Activated naive CD8-positive, alpha-beta T cell (primary cell): ENCODE measurements around the gene MMP24.
A peak's percentile ranks its signal among the peaks of the same experiment; 100 is the strongest.
"Not testable (repeated sequence)": the region's sequence is repeated elsewhere in the genome, so short reads cannot be mapped to it uniquely, and the experiment has no call there.

Experiments used
- H3K27ac Mint-ChIP-seq: one replicate; pipeline ENCODE4 v1.8.0; 2021; ENCODE audit warnings: mixed read lengths
- H3K27me3 Mint-ChIP-seq: one replicate; pipeline ENCODE4 v1.8.0; 2021; ENCODE audit warnings: mixed read lengths
- H3K36me3 Mint-ChIP-seq: one replicate; pipeline ENCODE4 v1.8.0; 2021; ENCODE audit warnings: mixed read lengths
- H3K4me1 Mint-ChIP-seq: one replicate; pipeline ENCODE4 v1.8.0; 2021; ENCODE audit warnings: low read depth, mixed read lengths
- H3K4me3 Mint-ChIP-seq: one replicate; pipeline ENCODE4 v1.8.0; 2021; ENCODE audit warnings: mild to moderate bottlenecking, mixed read lengths
- H3K9me3 Mint-ChIP-seq: one replicate; pipeline ENCODE4 v1.8.0; 2021; ENCODE audit warnings: low read depth, mixed read lengths

MMP24 gene

DNA sequence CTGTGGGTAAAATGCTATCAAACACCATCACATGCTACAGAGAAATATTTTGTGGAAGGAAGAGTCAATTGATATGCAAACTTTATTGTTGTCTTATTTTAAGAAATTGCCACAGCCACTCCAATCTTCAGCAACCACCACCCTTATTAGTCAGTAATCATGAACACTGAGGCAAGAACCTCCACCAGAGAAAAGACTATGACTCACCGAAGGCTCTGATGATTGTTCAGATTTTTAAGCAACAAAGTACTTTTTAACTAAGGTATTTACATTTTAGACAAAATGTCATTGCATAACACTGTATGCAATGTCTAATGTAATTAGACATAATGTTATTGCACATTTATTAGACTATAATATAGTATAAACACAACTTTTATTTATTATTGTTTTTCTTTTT lies 26.2 kb upstream of the MMP24 start:
- Mint-ChIP-seq H3K4me1 (no peaks in the 10 kb centered on the region), H3K27ac (no peak overlapping the region), H3K9me3 (peaks cover 8% of the 10 kb centered on the region)

DNA sequence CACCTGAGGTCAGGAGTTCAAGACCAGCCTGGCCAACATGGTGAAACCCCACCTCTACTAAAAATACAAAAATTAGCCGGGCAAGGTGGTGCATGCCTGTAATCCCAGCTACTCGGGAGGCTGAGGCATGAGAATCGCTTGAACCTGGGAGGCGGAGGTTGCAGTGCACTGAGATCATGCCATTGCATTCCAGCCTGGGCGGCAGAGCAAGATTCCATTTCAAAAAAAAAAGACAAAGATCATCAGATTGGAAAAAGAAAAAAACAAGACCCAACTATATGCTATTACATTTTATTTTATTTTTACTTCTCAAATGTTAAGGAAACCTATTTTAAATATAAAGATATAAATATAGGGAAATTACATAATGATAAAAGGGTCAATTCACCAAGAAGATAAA lies 25.0 kb upstream of the MMP24 start:
- H3K4me3 Mint-ChIP-seq, H3K27ac Mint-ChIP-seq, H3K9me3 Mint-ChIP-seq, H3K27me3 Mint-ChIP-seq, H3K4me1 Mint-ChIP-seq: not testable (repeated sequence)
- peaks cover 20% of the 10 kb centered on the region for H3K36me3 Mint-ChIP-seq

More for the DNA sequence above, 26.2 kb upstream of the MMP24 start:
- no peaks in the 10 kb centered on the region for H3K27me3 Mint-ChIP-seq
- H3K36me3 Mint-ChIP-seq = peaks cover 23% of the 10 kb centered on the region
- no peak overlapping the region for H3K4me3 Mint-ChIP-seq

DNA sequence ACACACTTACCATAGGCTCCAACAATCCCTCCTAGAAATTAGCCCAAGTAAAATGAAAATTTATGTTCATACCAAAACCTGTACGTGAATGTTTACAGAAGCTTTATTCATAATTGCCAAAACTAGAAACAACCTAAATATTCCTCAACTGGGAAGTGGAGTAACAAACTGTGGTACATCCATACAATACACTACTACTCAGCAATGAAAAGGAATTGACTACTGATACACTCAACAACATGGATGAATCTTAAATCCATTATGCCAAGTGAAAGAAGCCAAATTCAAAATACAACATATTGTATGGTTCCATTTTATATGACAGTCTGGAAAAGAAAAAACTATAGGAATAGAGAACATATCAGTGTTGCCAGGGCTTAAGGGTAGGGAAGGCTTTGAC lies 19.7 kb upstream of the MMP24 start:
- no peak overlapping the region for H3K4me3 Mint-ChIP-seq
- no peaks in the 10 kb centered on the region for H3K27me3 Mint-ChIP-seq
- H3K27ac Mint-ChIP-seq = no peak overlapping the region
- H3K4me1 Mint-ChIP-seq = no peaks in the 10 kb centered on the region
- peaks cover 6% of the 10 kb centered on the region for H3K36me3 Mint-ChIP-seq
- no peaks in the 10 kb centered on the region for H3K9me3 Mint-ChIP-seq

DNA sequence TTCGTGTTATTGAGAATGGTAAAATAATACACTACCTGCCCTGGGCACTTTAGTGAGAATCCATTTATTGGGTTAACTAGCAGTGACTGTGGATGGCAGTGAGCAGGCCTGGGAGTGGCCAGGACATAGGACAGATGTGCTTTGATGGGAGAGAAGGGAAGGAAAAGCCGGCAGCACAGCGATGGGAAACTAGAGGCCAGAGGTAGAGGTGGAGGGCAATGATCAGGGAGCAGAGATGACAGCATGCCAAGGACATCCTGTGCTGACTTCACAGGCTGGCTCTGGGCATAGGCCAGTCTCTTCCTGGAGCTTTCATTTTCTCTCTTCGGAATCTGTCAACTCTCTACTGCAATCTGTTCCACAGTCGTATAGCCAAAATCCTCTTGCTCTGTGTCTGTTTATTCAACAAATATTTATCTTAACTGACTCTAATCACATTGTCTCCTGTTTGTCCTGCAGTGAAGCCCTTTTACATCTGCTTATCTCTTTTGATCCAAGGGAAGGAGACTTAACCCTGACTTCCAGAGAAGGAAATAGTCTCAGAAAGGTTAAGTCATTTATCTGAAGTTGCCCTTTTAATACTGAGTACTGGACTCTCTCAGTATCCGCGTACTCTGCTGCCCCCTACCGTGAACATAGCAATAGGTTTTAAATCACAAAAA lies 18.4 kb upstream of the MMP24 start:
- no peaks in the 10 kb centered on the region for H3K9me3 Mint-ChIP-seq
- H3K27ac Mint-ChIP-seq = no peak overlapping the region
- H3K36me3 Mint-ChIP-seq = peaks cover 6% of the 10 kb centered on the region
- no peak overlapping the region for H3K4me3 Mint-ChIP-seq
- H3K27me3 Mint-ChIP-seq = no peaks in the 10 kb centered on the region
- no peaks in the 10 kb centered on the region for H3K4me1 Mint-ChIP-seq

DNA sequence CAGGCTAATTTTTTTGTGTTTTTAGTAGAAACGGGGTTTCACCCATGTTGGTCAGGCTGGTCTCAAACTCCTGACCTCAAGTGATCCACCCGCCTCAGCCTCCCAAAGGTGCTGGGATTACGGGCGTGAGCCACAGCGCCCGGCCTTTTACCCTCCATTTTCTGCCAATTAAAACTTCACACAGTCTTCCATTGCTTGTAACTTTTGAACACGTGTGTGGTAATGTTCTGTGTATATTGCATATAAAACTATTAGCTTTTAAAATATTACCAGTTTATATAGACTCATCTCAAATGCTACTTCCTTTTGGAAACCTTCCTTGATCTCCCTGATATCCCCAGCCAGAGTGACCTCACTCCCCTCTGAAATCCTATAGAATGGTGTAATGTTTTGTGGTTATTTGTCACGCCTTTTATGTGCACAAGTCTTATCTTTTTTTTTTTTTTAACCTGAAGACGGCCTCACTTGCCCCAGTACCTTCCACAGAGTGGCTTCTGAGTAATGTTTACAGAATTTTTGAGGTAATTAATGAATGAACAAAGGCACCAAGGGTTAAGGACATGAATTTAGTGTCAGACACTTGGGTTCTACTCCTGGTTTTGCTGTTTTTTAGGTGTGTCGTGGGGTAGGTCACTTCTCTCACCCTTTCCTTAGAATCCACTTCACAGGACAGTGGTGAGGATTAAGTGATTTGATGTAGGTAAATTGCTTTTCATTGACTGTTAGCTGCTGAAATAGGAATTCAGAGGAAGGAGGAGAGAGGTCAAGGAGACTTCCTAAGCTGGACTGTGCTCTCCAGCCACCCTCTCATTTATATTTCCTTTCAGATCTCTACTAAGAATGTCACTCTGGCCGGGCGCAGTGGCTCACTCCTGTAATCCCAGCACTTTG lies 11.2 kb upstream of the MMP24 start:
- H3K27me3 Mint-ChIP-seq = no peaks in the 10 kb centered on the region
- no peaks in the 10 kb centered on the region for H3K9me3 Mint-ChIP-seq
- H3K36me3 Mint-ChIP-seq = peaks cover 20% of the 10 kb centered on the region
- no peak overlapping the region for H3K4me3 Mint-ChIP-seq
- no peak overlapping the region for H3K27ac Mint-ChIP-seq
- H3K4me1 Mint-ChIP-seq = no peaks in the 10 kb centered on the region

DNA sequence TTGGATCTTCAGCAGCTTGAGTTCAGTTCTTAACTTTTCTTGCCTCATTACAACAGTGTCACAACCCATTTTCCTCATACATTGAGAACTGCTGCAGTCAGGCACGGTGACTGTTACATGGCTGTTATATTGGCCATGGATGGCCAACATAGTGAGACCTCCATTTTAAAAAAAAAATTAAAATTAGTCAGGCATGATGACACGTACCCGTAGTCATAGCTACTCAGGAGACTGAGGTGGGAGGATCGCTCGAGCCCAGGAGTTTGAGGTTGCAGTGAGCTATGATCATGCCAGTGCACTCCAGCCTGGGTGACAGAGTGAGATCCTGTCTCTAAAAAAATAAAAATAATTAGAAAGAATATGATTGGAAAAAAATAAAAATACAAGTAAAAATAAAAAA lies 9.9 kb upstream of the MMP24 start:
- H3K27me3 Mint-ChIP-seq = no peaks in the 10 kb centered on the region
- no peaks in the 10 kb centered on the region for H3K9me3 Mint-ChIP-seq
- H3K36me3 Mint-ChIP-seq = peaks cover 20% of the 10 kb centered on the region
- H3K4me1 Mint-ChIP-seq = no peaks in the 10 kb centered on the region
- no peak overlapping the region for H3K4me3 Mint-ChIP-seq
- H3K27ac Mint-ChIP-seq = no peak overlapping the region

DNA sequence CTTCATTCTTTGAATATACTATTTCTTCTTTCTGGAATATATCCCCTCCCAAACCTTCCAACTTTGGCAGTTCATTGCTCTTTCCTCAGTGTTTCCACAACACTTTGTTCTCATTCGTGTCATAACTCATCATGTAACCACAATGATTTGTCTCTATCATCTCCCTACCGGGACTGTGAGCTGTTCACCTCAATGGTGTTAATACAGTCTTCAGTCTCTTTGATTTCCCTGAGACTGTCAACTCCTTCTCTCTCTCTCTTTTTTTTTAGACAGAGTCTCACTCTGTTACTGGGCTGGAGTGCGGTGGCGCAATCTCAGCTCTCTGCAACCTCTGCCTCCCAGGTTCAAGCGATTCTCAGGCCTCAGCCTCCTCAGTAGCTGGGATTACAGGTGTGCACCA lies 2.5 kb upstream of the MMP24 start:
- Mint-ChIP-seq H3K27me3 (peaks cover 19% of the 10 kb centered on the region), H3K27ac (no peak overlapping the region), H3K4me3 (no peak overlapping the region), H3K9me3 (peaks cover 5% of the 10 kb centered on the region), H3K36me3 (peaks cover 12% of the 10 kb centered on the region), H3K4me1 (peaks cover 11% of the 10 kb centered on the region)

DNA sequence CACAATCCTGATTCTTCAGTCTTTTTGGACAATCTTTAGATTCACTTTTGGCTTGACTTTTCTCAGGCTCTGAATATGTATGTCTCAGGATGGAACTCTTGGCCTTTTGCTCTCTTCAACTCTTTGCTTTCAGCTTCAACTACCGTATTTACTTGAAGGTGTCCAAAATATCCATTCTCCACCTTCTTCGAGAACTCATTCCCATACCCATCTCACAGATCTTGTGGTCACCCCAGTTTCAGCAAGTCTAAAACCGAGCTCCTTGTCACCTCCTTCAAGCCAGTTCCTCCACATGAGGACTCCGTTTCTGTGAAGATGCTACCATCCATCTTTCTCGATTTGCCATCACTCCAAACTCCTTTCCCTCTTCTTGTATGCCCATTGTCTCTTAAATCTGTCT lies 2.0 kb upstream of the MMP24 start:
- no peak overlapping the region for H3K27ac Mint-ChIP-seq
- H3K4me3 Mint-ChIP-seq = no peak overlapping the region
- H3K4me1 Mint-ChIP-seq = peaks cover 11% of the 10 kb centered on the region
- peaks cover 25% of the 10 kb centered on the region for H3K27me3 Mint-ChIP-seq
- H3K36me3 Mint-ChIP-seq = peaks cover 17% of the 10 kb centered on the region
- peaks cover 5% of the 10 kb centered on the region for H3K9me3 Mint-ChIP-seq

DNA sequence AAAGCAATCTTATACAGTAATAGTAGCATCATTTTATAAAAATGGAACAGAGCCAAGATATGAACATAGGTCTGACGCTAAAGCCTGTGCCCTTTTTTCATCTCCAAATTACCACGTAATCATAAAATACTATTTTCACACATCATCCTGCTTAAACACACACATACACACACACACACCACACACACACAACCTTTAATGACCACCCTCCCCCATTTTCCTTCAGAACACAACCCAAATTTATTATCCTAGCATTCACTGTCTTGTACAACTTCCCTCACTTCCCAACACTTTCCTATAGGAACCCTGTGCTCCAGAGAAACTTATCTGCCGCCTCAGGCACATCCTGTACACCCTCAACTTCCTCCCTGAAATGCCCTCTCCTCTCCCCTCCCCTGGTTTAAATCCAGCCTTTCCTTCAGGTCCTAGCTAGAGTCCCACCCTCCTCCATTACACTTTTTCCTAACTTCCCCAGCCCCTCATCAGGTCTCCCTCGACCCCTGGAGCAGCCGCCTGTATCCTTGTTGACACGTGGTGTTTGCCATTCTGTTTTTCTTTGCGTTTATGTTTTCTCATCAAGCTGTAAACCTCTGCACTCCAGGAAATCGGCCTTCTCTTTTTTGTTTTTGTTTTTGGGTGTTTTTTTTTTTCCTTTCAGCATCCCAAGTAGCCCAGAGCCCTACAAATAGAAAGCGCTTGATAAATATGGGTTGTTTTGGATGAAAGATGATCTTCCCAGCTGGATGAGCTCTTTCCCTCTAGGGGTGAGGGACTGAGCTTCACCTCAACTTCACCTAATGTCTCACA lies 968 bp upstream of the MMP24 start:
- Mint-ChIP-seq H3K4me3 (peak overlapping the region; percentile 78), H3K4me1 (peaks cover 11% of the 10 kb centered on the region), H3K27ac (no peak overlapping the region), H3K9me3 (peaks cover 5% of the 10 kb centered on the region), H3K36me3 (peaks cover 21% of the 10 kb centered on the region), H3K27me3 (peaks cover 27% of the 10 kb centered on the region)

DNA sequence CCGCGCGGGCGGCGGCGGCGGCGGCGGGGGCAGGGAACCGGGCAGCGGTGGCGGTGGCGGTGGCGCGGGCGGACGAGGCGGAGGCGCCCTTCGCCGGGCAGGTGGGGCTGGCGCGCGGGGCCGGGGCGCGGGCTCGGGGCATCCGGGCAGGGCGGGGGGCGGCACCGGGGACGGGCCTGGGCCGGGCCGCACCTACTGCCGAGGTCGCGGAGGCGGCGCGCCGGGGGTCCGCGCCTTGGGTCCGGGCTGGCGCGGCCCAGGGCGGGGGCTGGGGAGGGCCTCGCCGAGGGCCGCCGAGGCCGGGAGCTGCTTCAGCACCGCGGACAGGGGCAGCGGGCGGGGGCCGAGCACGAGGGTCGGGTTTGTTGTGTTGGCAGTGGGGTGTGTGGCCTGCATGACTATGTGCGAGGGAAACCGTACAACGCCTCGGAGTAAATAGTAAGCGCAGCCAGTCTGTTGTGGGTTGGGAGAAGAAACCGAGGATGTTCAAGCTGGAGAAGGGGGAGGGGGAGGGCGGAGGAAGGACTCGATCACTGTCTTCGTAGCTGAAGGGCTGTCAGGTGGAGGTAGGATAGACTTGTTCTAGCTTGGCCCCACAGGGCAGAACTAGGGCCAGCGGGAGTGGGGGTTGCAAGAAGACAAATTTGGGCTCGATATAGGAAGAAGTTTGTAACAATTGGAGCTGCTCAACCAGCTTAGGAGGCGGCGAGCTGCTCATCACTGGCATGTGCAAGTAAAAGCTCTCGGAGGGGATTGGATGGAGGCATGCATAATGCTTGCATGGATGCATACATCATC lies 593 bp downstream of the MMP24 start:
- Mint-ChIP-seq H3K36me3 (peaks cover 30% of the 10 kb centered on the region), H3K4me1 (peaks cover 11% of the 10 kb centered on the region), H3K27ac (peak overlapping the region; percentile 16), H3K9me3 (peaks cover 5% of the 10 kb centered on the region), H3K27me3 (peaks cover 28% of the 10 kb centered on the region), H3K4me3 (peak overlapping the region; percentile 79)

DNA sequence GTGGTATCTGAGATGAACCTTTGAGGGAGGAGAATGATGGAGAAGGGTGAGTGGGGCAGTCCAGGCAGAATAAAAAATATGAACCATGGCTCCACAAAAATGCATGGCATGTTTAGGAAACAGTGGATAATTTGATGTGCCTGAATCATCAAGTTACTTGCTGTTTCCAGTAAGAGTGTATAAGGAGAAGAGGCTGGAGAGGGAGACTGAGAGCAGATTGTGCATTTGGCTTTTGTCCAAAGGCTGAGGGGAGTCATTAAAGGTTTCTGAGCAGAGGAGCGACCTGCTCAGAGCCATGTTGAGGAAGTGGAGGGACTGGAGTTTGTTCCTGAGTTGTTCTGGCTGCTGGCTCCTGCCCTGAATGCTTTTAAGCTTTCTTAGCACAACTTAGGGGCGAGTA lies 6.1 kb downstream of the MMP24 start:
- Mint-ChIP-seq H3K4me1 (peaks cover under 1% of the 10 kb centered on the region), H3K27ac (no peak overlapping the region), H3K4me3 (no peak overlapping the region), H3K27me3 (peaks cover 15% of the 10 kb centered on the region), H3K9me3 (no peaks in the 10 kb centered on the region), H3K36me3 (peaks cover 43% of the 10 kb centered on the region)

DNA sequence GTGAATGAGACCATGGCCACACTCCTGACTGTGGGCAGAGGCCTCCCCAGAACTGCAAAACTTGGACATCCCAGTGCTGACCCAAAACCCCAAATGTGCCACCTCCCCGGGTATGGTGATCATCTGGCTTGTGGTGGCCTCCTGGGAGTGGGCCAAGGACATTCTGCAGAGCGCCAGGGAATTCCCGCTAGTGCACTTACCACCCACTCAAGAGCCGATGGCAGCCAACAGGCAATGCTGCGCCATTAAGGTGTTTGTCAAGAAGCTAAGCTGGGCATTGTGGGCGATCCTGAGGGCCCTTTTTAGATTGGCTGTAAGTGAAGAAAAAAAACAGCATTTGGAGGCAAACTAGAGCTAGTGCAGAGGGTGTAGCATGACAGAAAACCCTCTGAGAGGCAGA lies 9.4 kb downstream of the MMP24 start:
- Mint-ChIP-seq H3K36me3 (peaks cover 41% of the 10 kb centered on the region), H3K27ac (no peak overlapping the region), H3K27me3 (peaks cover 4% of the 10 kb centered on the region), H3K9me3 (no peaks in the 10 kb centered on the region), H3K4me3 (no peak overlapping the region), H3K4me1 (no peaks in the 10 kb centered on the region)

DNA sequence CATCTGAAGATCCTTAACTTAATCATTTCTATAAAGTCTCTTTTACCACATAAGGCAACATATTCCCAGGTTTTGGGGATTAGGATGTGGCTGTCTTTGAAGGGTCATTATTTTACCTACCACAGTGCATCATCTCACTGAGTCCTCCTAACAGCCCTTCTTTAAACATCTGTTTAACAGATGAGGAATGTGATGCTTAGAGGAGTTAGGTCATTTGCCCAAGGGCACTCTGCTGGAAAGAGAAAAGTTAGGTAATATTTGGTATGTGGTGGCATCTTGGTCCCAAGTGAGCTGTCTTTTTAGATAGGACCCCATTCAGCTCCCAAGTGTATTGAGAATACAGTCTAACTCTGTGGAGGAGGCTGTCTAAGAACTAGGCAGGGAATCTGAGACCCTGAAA lies 11.0 kb downstream of the MMP24 start:
- H3K4me3 Mint-ChIP-seq = no peak overlapping the region
- peaks cover 3% of the 10 kb centered on the region for H3K27me3 Mint-ChIP-seq
- H3K27ac Mint-ChIP-seq = no peak overlapping the region
- no peaks in the 10 kb centered on the region for H3K9me3 Mint-ChIP-seq
- H3K4me1 Mint-ChIP-seq = no peaks in the 10 kb centered on the region
- peaks cover 33% of the 10 kb centered on the region for H3K36me3 Mint-ChIP-seq

DNA sequence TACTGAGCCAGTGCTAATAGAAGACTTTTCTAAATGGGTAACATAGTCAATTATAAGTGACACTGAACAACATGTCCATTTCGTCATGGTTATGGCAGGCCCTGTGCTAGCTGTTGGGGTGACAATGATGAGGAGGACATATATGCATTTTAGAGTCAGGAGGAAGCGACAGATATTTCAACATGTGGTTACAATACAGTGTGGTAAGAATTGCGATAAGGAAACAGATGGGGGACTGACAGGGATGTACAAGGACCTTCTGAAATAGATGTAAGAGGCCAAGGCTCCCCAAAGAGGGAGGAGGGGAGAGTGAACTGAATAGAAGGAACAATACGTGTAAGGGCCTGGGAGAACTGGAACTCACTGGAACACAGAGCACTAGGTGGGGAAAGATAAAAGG lies 11.7 kb downstream of the MMP24 start:
- Mint-ChIP-seq H3K4me3 (no peak overlapping the region), H3K4me1 (no peaks in the 10 kb centered on the region), H3K27ac (no peak overlapping the region), H3K36me3 (peaks cover 31% of the 10 kb centered on the region), H3K9me3 (no peaks in the 10 kb centered on the region), H3K27me3 (peaks cover 3% of the 10 kb centered on the region)
